ENCODE results near the gene HSPA9. TPM values are rescaled to one million over a fixed set of nuclear protein-coding genes. Genes with fewer than 3 reads are reported as not detected.

Gene HSPA9
- total and polyA plus RNA-seq, 10 of the 15 experiments (the other 5 are each of a cell fraction or from before 2014, with no cell fraction given) = 145 to 455 (median 343) TPM

- TF ChIP-seq MLLT1 (IDR thresholded peaks at IDR 0.05) (no peak), ZNF217 (IDR thresholded peaks at IDR 0.05) (no peak), ZBED1 (IDR thresholded peaks at IDR 0.05; ENCODE audit: borderline replicate concordance) (no peak), CBX5 (IDR thresholded peaks at IDR 0.05; ENCODE audit: low read depth) (no peak), IKZF1 (conservative IDR thresholded peaks at IDR 0.05) (no peak), ATF2 (IDR thresholded peaks at IDR 0.05; ENCODE audit: low read length) (no peak), SRF (IDR thresholded peaks at IDR 0.05; ENCODE audit: low read depth in 2 of 2, low read length in 2 of 2) (no peak), SPI1 (IDR thresholded peaks at IDR 0.05; ENCODE audit: borderline replicate concordance, insufficient read depth, low read depth, low read length) (no peak)
- TF ChIP-seq, protein P1, sequence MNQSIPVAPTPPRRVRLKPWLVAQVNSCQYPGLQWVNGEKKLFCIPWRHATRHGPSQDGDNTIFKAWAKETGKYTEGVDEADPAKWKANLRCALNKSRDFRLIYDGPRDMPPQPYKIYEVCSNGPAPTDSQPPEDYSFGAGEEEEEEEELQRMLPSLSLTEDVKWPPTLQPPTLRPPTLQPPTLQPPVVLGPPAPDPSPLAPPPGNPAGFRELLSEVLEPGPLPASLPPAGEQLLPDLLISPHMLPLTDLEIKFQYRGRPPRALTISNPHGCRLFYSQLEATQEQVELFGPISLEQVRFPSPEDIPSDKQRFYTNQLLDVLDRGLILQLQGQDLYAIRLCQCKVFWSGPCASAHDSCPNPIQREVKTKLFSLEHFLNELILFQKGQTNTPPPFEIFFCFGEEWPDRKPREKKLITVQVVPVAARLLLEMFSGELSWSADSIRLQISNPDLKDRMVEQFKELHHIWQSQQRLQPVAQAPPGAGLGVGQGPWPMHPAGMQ (IDR thresholded peaks at IDR 0.05; ENCODE audit: borderline replicate concordance) = no peak
- TF ChIP-seq, protein P2, sequence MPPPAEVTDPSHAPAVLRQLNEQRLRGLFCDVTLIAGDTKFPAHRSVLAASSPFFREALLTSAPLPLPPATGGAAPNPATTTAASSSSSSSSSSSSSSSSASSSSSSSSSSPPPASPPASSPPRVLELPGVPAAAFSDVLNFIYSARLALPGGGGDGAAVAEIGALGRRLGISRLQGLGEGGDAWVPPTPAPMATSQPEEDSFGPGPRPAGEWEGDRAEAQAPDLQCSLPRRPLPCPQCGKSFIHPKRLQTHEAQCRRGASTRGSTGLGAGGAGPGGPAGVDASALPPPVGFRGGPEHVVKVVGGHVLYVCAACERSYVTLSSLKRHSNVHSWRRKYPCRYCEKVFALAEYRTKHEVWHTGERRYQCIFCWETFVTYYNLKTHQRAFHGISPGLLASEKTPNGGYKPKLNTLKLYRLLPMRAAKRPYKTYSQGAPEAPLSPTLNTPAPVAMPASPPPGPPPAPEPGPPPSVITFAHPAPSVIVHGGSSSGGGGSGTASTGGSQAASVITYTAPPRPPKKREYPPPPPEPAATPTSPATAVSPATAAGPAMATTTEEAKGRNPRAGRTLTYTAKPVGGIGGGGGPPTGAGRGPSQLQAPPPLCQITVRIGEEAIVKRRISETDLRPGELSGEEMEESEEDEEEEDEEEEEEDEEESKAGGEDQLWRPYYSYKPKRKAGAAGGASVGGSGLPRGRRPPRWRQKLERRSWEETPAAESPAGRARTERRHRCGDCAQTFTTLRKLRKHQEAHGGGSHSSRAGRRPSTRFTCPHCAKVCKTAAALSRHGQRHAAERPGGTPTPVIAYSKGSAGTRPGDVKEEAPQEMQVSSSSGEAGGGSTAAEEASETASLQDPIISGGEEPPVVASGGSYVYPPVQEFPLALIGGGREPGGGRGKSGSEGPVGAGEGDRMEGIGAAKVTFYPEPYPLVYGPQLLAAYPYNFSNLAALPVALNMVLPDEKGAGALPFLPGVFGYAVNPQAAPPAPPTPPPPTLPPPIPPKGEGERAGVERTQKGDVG (CRISPR knock-in tag; IDR thresholded peaks at IDR 0.05) = no peak
Observed at GRCh38 chr5:138549414-138549813, 25.8 kb downstream of the HSPA9 start (continued).
